GM23338 (cell line): ENCODE measurements around the gene ARL14EP.

Experiments
- CREB1 ChIP-seq: fragments of 250-450 bp; sonication (Bioruptor Pico); IDR thresholded peaks from 2 replicates; pipeline ENCODE4 v1.5.0; 2020; ENCODE audit warnings: low read depth, mild to moderate bottlenecking, moderate library complexity
- EZH2 ChIP-seq: fragments of 200-600 bp; sonication (generic); IDR thresholded peaks from one replicate; pipeline ENCODE4 v1.8.0; 2017; ENCODE audit warnings: antibody characterized with exemption, mild to moderate bottlenecking, low read depth; ENCODE audit not compliant: unreplicated experiment
- EZH2phosphoT487 ChIP-seq: fragments of 200-600 bp; sonication (generic); IDR thresholded peaks from one replicate; pipeline ENCODE4 v1.8.1; 2018; ENCODE audit warnings: antibody characterized with exemption; ENCODE audit not compliant: unreplicated experiment
- JUNB ChIP-seq: IDR thresholded peaks from one replicate; pipeline ENCODE4 v1.6.1; 2016; ENCODE audit warnings: antibody characterized with exemption; ENCODE audit not compliant: unreplicated experiment
- POLR2AphosphoS5 ChIP-seq: IDR thresholded peaks from 2 replicates; pipeline ENCODE4 v1.6.1; 2016; ENCODE audit warnings: antibody characterized with exemption, low read depth
- TF ChIP-seq, protein P1 (sequence below), 2 experiments: fragments of 200-600 bp in 1 of 2; sonication (generic) in 1 of 2; conservative IDR thresholded peaks; 2 replicates each; pipeline versions ENCODE4 v1.5.1 to v1.6.1; 2016 to 2017; ENCODE audit warnings: antibody characterized with exemption in 2 of 2, low read depth in 2 of 2, mild to moderate bottlenecking in 2 of 2, moderate library complexity in 1 of 2
- TF ChIP-seq, protein P2 (sequence below): IDR thresholded peaks from 2 replicates; pipeline ENCODE4 v1.6.1; 2016; ENCODE audit warnings: antibody characterized with exemption
- TF ChIP-seq, protein P3 (sequence below): IDR thresholded peaks from one replicate; pipeline ENCODE4 v1.6.1; 2018; ENCODE audit warnings: antibody characterized with exemption; ENCODE audit not compliant: unreplicated experiment

DNA sequence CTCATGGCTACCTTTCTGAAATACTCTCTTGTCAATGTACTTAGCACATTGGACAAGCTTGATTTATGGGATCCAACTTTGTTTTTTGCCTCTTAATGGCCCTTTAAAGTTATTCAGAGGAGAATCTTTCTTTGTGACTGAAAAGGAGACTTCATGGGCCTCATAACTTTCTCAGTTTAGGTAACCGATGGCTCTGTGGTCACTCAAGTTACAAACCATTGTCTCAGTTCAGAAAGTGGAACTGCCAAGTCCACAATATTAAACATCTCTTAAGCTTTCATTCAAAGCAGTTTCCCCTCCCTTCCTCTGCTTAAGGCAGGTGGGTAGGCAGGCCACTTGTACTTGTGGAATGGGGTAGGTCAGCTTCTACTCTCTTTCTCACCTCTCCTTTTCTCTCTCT lies 12.3 kb upstream of the ARL14EP start:
- TF ChIP-seq EZH2 = no peak
- TF ChIP-seq, protein P1, sequence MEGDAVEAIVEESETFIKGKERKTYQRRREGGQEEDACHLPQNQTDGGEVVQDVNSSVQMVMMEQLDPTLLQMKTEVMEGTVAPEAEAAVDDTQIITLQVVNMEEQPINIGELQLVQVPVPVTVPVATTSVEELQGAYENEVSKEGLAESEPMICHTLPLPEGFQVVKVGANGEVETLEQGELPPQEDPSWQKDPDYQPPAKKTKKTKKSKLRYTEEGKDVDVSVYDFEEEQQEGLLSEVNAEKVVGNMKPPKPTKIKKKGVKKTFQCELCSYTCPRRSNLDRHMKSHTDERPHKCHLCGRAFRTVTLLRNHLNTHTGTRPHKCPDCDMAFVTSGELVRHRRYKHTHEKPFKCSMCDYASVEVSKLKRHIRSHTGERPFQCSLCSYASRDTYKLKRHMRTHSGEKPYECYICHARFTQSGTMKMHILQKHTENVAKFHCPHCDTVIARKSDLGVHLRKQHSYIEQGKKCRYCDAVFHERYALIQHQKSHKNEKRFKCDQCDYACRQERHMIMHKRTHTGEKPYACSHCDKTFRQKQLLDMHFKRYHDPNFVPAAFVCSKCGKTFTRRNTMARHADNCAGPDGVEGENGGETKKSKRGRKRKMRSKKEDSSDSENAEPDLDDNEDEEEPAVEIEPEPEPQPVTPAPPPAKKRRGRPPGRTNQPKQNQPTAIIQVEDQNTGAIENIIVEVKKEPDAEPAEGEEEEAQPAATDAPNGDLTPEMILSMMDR (conservative IDR thresholded peaks at IDR 0.05; ENCODE audit: low read depth in 2 of 2) = no peak
- TF ChIP-seq JUNB = no peak
- no peak for TF ChIP-seq CREB1 (CRISPR knock-in tag)
- TF ChIP-seq, protein P2, sequence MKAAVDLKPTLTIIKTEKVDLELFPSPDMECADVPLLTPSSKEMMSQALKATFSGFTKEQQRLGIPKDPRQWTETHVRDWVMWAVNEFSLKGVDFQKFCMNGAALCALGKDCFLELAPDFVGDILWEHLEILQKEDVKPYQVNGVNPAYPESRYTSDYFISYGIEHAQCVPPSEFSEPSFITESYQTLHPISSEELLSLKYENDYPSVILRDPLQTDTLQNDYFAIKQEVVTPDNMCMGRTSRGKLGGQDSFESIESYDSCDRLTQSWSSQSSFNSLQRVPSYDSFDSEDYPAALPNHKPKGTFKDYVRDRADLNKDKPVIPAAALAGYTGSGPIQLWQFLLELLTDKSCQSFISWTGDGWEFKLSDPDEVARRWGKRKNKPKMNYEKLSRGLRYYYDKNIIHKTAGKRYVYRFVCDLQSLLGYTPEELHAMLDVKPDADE = no peak
- no peak for TF ChIP-seq POLR2AphosphoS5
- TF ChIP-seq, protein P3, sequence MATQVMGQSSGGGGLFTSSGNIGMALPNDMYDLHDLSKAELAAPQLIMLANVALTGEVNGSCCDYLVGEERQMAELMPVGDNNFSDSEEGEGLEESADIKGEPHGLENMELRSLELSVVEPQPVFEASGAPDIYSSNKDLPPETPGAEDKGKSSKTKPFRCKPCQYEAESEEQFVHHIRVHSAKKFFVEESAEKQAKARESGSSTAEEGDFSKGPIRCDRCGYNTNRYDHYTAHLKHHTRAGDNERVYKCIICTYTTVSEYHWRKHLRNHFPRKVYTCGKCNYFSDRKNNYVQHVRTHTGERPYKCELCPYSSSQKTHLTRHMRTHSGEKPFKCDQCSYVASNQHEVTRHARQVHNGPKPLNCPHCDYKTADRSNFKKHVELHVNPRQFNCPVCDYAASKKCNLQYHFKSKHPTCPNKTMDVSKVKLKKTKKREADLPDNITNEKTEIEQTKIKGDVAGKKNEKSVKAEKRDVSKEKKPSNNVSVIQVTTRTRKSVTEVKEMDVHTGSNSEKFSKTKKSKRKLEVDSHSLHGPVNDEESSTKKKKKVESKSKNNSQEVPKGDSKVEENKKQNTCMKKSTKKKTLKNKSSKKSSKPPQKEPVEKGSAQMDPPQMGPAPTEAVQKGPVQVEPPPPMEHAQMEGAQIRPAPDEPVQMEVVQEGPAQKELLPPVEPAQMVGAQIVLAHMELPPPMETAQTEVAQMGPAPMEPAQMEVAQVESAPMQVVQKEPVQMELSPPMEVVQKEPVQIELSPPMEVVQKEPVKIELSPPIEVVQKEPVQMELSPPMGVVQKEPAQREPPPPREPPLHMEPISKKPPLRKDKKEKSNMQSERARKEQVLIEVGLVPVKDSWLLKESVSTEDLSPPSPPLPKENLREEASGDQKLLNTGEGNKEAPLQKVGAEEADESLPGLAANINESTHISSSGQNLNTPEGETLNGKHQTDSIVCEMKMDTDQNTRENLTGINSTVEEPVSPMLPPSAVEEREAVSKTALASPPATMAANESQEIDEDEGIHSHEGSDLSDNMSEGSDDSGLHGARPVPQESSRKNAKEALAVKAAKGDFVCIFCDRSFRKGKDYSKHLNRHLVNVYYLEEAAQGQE = no peak
- no peak for TF ChIP-seq EZH2phosphoT487
